Thyroid gland (tissue), 4 donors: ENCODE measurements around the gene PTPN22. TPM values are rescaled to one million over a fixed set of nuclear protein-coding genes. Genes with fewer than 3 reads are reported as not detected.

Source experiments
- DNase-seq, 2 donors: peaks; one replicate each; pipeline ENCODE4 v3.0.0-alpha.2; 2019
- H3K27ac ChIP-seq, 3 donors: fragments of 200-600 bp; sonication (generic); 1 replicate in 2 of 3; 2 replicates in 1 of 3; pipeline ENCODE4 v1.5.1; 2016 to 2019; ENCODE audit warnings: mild to moderate bottlenecking in 1 of 3, moderate library complexity in 1 of 3
- H3K27me3 ChIP-seq: fragments of 200-600 bp; sonication (generic); one replicate; pipeline ENCODE4 v1.5.1; 2019
- H3K36me3 ChIP-seq, 2 donors: fragments of 200-600 bp; sonication (generic); one replicate each; pipeline ENCODE4 v1.5.1; 2016 to 2019
- H3K4me1 ChIP-seq, 2 donors: fragments of 200-600 bp; sonication (generic); one replicate each; pipeline ENCODE4 v1.5.1; 2017 to 2019
- H3K4me3 ChIP-seq, 3 donors: fragments of 200-600 bp; sonication (generic); replicated peaks in 1 of 3; 1 replicate in 2 of 3; 2 replicates in 1 of 3; pipeline ENCODE4 v1.5.1; 2016; ENCODE audit warnings: mild to moderate bottlenecking in 1 of 3
- H3K9me3 ChIP-seq: fragments of 200-600 bp; sonication (generic); one replicate; pipeline ENCODE4 v1.5.1; 2017
- POLR2A ChIP-seq, 2 donors: fragments of 450-650 bp; IDR thresholded peaks; one replicate each; pipeline ENCODE4 v1.6.1; 2017; ENCODE audit warnings: antibody characterized with exemption in 2 of 2, mild to moderate bottlenecking in 2 of 2, moderate library complexity in 1 of 2
- WGBS, 2 donors: methylation state at CpG; one replicate each; pipeline ENCODE4 v1.1.5; 2017; 5-methylcytosine and 5-hydroxymethylcytosine counted together
- intact Hi-C: fragments of 100-400 bp; cut with DNase I; formaldehyde crosslinking; loops from one replicate; pipeline ENCODE4 v1.15.1; 2023
- total RNA-seq, 4 donors: library from RNA; depleted of rRNA; stranded (reverse); fragments of >200 nt; gene quantifications; one replicate each; pipeline ENCODE4 v1.2.3, GENCODE V29; 2016
- TF ChIP-seq, protein P1 (sequence below), 6 experiments: fragments of 200-600 bp in 3 of 6; fragments of 450-650 bp in 3 of 6; sonication (generic) in 3 of 6; IDR thresholded peaks; one replicate each; pipeline ENCODE4 v1.5.1; 2016 to 2019; ENCODE audit warnings: antibody characterized with exemption in 6 of 6, mild to moderate bottlenecking in 2 of 6, inconsistent platforms in 1 of 6, moderate library complexity in 1 of 6

Gene PTPN22
- total RNA-seq, 4 donors from 2014 or later: 0.89 to 6.2 (median 2.6) TPM; not detected in 1

DNA sequence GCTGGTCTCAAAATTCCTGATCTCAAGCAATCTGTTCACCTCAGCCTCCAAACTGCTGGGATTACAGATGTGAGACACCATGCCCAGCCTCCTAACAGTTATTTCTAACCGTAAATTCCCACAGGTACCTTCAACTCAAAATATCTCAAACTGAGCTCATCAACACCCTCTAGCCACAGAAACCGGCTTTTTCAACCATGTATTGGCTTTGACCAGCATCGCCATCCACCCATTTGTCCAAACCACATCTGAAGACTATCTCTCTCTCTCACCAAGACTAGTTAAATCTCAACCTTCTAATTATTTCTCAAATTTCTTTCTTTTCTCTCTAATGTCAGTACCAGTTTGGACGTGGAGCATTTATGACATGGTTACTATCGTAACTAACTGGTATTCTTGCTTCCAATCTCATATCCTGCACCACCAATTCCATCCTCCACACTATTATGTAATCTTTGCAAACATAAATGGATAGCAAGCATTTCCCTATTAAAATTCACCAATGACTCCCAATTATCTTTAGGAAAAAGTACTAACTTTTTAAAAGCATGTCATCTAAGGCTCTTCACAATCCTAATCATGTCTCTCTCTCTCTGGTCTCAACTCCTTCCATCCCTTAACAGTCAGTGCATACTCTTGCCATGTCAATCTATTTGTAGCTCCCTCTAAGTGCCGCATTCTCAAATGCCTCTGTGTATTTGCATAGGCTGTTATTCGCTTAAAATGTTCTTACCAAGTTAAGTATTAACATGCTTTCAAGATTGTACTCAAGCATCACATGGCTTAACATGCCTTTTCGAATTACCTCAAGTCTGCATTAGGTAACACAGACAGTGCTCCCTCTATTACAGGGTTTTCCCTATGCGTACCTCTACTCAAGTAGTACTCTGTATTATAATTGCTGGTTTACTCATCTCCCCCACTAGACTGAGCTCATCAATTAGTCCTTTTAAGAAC is 77.4 kb downstream of the PTPN22 start:
- peaks cover 0 to 7% of the 10 kb centered on the region in 2 donors for H3K36me3 ChIP-seq
- no peak overlapping the region for H3K4me3 ChIP-seq
- no peak overlapping the region for H3K27ac ChIP-seq
- no peaks in the 10 kb centered on the region for H3K4me1 ChIP-seq
- DNase-seq: no peak
- intact Hi-C loops: no loop called here
- WGBS, 2 donors: 92 to 95% methylated on average over 9 of the region's 9 CpGs
- no peaks in the 10 kb centered on the region for H3K9me3 ChIP-seq
- no peaks in the 10 kb centered on the region for H3K27me3 ChIP-seq
- TF ChIP-seq, protein P1, sequence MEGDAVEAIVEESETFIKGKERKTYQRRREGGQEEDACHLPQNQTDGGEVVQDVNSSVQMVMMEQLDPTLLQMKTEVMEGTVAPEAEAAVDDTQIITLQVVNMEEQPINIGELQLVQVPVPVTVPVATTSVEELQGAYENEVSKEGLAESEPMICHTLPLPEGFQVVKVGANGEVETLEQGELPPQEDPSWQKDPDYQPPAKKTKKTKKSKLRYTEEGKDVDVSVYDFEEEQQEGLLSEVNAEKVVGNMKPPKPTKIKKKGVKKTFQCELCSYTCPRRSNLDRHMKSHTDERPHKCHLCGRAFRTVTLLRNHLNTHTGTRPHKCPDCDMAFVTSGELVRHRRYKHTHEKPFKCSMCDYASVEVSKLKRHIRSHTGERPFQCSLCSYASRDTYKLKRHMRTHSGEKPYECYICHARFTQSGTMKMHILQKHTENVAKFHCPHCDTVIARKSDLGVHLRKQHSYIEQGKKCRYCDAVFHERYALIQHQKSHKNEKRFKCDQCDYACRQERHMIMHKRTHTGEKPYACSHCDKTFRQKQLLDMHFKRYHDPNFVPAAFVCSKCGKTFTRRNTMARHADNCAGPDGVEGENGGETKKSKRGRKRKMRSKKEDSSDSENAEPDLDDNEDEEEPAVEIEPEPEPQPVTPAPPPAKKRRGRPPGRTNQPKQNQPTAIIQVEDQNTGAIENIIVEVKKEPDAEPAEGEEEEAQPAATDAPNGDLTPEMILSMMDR (IDR thresholded peaks at IDR 0.05): no peak
- no peak for TF ChIP-seq POLR2A (IDR thresholded peaks at IDR 0.05)

GRCh38 chr1:113792986-113793385 is 78.5 kb downstream of the PTPN22 start:
- 90 to 98% methylated on average over 1 of the region's 1 CpG for WGBS, 2 donors
- no peak overlapping the region for H3K27ac ChIP-seq
- TF ChIP-seq POLR2A (IDR thresholded peaks at IDR 0.05): no peak
- TF ChIP-seq, protein P1 (IDR thresholded peaks at IDR 0.05): no peak
- no peak overlapping the region for H3K4me3 ChIP-seq
- H3K4me1 ChIP-seq: no peaks in the 10 kb centered on the region
- intact Hi-C loops: no loop called here
- H3K27me3 ChIP-seq: no peaks in the 10 kb centered on the region
- H3K9me3 ChIP-seq: no peaks in the 10 kb centered on the region
- peaks cover 0 to 7% of the 10 kb centered on the region in 2 donors for H3K36me3 ChIP-seq
- no peak for DNase-seq

- no peak for DNase-seq
- TF ChIP-seq POLR2A (IDR thresholded peaks at IDR 0.05): no peak
- TF ChIP-seq, protein P1 (IDR thresholded peaks at IDR 0.05): no peak
- H3K27ac ChIP-seq: no peak overlapping the region
- H3K36me3 ChIP-seq: peaks cover 0 to 7% of the 10 kb centered on the region in 2 donors
- no peaks in the 10 kb centered on the region for H3K27me3 ChIP-seq
- H3K4me3 ChIP-seq: no peak overlapping the region
- WGBS, 2 donors: 86 to 89% methylated on average over 5 of the region's 5 CpGs
- H3K4me1 ChIP-seq: no peaks in the 10 kb centered on the region
- intact Hi-C loops: no loop called here
- no peaks in the 10 kb centered on the region for H3K9me3 ChIP-seq
Observed at GRCh38 chr1:113792471-113792870, 79.0 kb downstream of the PTPN22 start.

DNA sequence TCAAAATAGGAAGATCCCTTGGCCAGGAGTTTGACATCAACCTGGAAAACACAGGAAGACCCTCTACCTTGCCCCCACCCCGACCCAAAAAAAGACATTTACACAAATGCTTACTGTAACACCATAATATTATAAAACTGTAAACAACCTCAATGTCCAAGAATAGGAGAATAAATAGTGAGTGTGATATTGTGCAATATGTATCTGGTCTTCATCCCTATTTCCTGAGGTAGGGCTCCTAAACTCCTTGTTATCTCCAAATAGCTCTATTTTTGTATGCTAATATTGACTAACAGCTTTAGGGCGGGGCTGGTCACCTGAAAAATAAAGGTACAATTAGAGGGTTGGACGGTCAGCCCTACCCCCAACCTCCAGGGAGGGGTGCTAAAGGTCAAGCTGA is 82.7 kb downstream of the PTPN22 start:
- WGBS, 2 donors: 90 to 93% methylated on average over 3 of the region's 3 CpGs
- H3K9me3 ChIP-seq: no peaks in the 10 kb centered on the region
- H3K4me1 ChIP-seq: peaks cover 0 to 5% of the 10 kb centered on the region in 2 donors
- H3K36me3 ChIP-seq: no peaks in the 10 kb centered on the region
- no peak overlapping the region for H3K4me3 ChIP-seq
- TF ChIP-seq POLR2A (IDR thresholded peaks at IDR 0.05): no peak
- TF ChIP-seq, protein P1 (IDR thresholded peaks at IDR 0.05): no peak
- intact Hi-C loops: no loop called here
- no peak for DNase-seq
- H3K27me3 ChIP-seq: no peaks in the 10 kb centered on the region
- H3K27ac ChIP-seq: no peak overlapping the region

GRCh38 chr1:113787663-113788062 is 83.8 kb downstream of the PTPN22 start:
- no peaks in the 10 kb centered on the region for H3K9me3 ChIP-seq
- WGBS, 2 donors: 92 to 95% methylated on average over 3 of the region's 3 CpGs
- intact Hi-C loops: no loop called here
- H3K4me3 ChIP-seq: no peak overlapping the region
- H3K27ac ChIP-seq: no peak overlapping the region
- no peaks in the 10 kb centered on the region for H3K36me3 ChIP-seq
- TF ChIP-seq POLR2A (IDR thresholded peaks at IDR 0.05): no peak
- TF ChIP-seq, protein P1 (IDR thresholded peaks at IDR 0.05): no peak
- H3K4me1 ChIP-seq: peaks cover 11 to 13% of the 10 kb centered on the region in 2 donors
- no peaks in the 10 kb centered on the region for H3K27me3 ChIP-seq
- no peak for DNase-seq
